WTC11 (cell line): ENCODE results near the gene ZNF526.

Experiments
- ARID4B ChIP-seq: sonication (generic); formaldehyde crosslinking; IDR thresholded peaks from 2 replicates; pipeline ENCODE4 v1.8.0; 2023; ENCODE audit warnings: missing genetic modification reagents, mild to moderate bottlenecking, borderline replicate concordance
- KAT7 ChIP-seq: sonication (generic); formaldehyde crosslinking; IDR thresholded peaks from 2 replicates; pipeline ENCODE4 v1.8.1; 2023; ENCODE audit warnings: missing genetic modification reagents, mild to moderate bottlenecking, borderline replicate concordance
- TP53 ChIP-seq: sonication (generic); formaldehyde crosslinking; IDR thresholded peaks from 2 replicates; pipeline ENCODE4 v1.8.1; 2023; ENCODE audit warnings: mild to moderate bottlenecking, missing genetic modification reagents
- ZBTB43 ChIP-seq: sonication (generic); formaldehyde crosslinking; IDR thresholded peaks from 2 replicates; pipeline ENCODE4 v1.8.1; 2023; ENCODE audit warnings: mild to moderate bottlenecking, missing genetic modification reagents
- TF ChIP-seq, protein P1 (sequence below): sonication (generic); formaldehyde crosslinking; IDR thresholded peaks from 2 replicates; pipeline ENCODE4 v1.8.1; 2023; ENCODE audit warnings: mild to moderate bottlenecking, missing genetic modification reagents, borderline replicate concordance
- TF ChIP-seq, protein P2 (sequence below): sonication (generic); formaldehyde crosslinking; IDR thresholded peaks from 2 replicates; pipeline ENCODE4 v1.8.1; 2022; ENCODE audit warnings: low read depth, missing genetic modification reagents, borderline replicate concordance
- TF ChIP-seq, protein P3 (sequence below): fragments of 200-600 bp; IDR thresholded peaks from 2 replicates; pipeline ENCODE4 v1.8.0; 2022; ENCODE audit warnings: antibody characterized with exemption

DNA sequence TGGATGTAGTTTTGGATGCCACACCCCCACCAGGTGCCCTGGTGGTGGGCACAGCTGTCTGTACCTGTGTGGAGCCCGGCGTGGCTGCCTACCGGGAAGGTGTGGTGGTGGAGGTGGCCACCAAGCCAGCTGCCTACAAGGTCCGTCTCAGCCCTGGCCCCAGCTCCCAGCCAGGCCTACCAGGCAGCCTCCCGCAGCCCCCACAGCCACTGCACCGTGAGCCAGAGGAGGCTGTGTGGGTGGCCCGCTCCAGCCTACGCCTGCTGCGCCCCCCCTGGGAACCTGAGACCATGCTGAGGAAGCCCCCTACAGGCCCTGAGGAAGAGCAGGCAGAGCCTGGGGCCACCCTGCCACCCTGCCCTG lies 52.4 kb downstream of the ZNF526 start:
- TF ChIP-seq, protein P1, sequence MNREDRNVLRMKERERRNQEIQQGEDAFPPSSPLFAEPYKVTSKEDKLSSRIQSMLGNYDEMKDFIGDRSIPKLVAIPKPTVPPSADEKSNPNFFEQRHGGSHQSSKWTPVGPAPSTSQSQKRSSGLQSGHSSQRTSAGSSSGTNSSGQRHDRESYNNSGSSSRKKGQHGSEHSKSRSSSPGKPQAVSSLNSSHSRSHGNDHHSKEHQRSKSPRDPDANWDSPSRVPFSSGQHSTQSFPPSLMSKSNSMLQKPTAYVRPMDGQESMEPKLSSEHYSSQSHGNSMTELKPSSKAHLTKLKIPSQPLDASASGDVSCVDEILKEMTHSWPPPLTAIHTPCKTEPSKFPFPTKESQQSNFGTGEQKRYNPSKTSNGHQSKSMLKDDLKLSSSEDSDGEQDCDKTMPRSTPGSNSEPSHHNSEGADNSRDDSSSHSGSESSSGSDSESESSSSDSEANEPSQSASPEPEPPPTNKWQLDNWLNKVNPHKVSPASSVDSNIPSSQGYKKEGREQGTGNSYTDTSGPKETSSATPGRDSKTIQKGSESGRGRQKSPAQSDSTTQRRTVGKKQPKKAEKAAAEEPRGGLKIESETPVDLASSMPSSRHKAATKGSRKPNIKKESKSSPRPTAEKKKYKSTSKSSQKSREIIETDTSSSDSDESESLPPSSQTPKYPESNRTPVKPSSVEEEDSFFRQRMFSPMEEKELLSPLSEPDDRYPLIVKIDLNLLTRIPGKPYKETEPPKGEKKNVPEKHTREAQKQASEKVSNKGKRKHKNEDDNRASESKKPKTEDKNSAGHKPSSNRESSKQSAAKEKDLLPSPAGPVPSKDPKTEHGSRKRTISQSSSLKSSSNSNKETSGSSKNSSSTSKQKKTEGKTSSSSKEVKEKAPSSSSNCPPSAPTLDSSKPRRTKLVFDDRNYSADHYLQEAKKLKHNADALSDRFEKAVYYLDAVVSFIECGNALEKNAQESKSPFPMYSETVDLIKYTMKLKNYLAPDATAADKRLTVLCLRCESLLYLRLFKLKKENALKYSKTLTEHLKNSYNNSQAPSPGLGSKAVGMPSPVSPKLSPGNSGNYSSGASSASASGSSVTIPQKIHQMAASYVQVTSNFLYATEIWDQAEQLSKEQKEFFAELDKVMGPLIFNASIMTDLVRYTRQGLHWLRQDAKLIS (CRISPR knock-in tag): no peak
- no peak for TF ChIP-seq ZBTB43 (CRISPR knock-in tag)
- TF ChIP-seq, protein P2, sequence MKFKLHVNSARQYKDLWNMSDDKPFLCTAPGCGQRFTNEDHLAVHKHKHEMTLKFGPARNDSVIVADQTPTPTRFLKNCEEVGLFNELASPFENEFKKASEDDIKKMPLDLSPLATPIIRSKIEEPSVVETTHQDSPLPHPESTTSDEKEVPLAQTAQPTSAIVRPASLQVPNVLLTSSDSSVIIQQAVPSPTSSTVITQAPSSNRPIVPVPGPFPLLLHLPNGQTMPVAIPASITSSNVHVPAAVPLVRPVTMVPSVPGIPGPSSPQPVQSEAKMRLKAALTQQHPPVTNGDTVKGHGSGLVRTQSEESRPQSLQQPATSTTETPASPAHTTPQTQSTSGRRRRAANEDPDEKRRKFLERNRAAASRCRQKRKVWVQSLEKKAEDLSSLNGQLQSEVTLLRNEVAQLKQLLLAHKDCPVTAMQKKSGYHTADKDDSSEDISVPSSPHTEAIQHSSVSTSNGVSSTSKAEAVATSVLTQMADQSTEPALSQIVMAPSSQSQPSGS (CRISPR knock-in tag): no peak
- TF ChIP-seq, protein P3, sequence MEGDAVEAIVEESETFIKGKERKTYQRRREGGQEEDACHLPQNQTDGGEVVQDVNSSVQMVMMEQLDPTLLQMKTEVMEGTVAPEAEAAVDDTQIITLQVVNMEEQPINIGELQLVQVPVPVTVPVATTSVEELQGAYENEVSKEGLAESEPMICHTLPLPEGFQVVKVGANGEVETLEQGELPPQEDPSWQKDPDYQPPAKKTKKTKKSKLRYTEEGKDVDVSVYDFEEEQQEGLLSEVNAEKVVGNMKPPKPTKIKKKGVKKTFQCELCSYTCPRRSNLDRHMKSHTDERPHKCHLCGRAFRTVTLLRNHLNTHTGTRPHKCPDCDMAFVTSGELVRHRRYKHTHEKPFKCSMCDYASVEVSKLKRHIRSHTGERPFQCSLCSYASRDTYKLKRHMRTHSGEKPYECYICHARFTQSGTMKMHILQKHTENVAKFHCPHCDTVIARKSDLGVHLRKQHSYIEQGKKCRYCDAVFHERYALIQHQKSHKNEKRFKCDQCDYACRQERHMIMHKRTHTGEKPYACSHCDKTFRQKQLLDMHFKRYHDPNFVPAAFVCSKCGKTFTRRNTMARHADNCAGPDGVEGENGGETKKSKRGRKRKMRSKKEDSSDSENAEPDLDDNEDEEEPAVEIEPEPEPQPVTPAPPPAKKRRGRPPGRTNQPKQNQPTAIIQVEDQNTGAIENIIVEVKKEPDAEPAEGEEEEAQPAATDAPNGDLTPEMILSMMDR: no peak
- TF ChIP-seq TP53 (CRISPR knock-in tag): no peak
- no peak for TF ChIP-seq ARID4B (CRISPR knock-in tag)
- TF ChIP-seq KAT7 (CRISPR knock-in tag): no peak
